HFFc6 (cell line): ENCODE measurements around the gene BMERB1. TPM values are rescaled to one million over a fixed set of nuclear protein-coding genes. Genes with fewer than 3 reads are reported as not detected.

Experiments used
- DNase-seq: peaks from one replicate; pipeline ENCODE4 v3.0.0-alpha.2; 2018
- H3K27ac Mint-ChIP-seq: 2 replicates; pipeline ENCODE4 v1.8.0; 2020; ENCODE audit warnings: mild to moderate bottlenecking, mixed read lengths
- H3K27me3 Mint-ChIP-seq: 2 replicates; pipeline ENCODE4 v1.8.0; 2021; ENCODE audit warnings: mild to moderate bottlenecking, moderate library complexity, mixed read lengths; ENCODE audit not compliant: insufficient read depth
- H3K36me3 Mint-ChIP-seq: 2 replicates; pipeline ENCODE4 v1.8.0; 2021; ENCODE audit warnings: low read depth, mixed read lengths
- H3K4me1 Mint-ChIP-seq: 2 replicates; pipeline ENCODE4 v1.8.0; 2020; ENCODE audit warnings: low read depth, mixed read lengths
- H3K4me3 Mint-ChIP-seq: 2 replicates; pipeline ENCODE4 v1.8.0; 2020; ENCODE audit warnings: mild to moderate bottlenecking, moderate library complexity, mixed read lengths
- H3K9me3 Mint-ChIP-seq: 2 replicates; pipeline ENCODE4 v1.8.0; 2020; ENCODE audit warnings: mild to moderate bottlenecking, mixed read lengths
- CTCF ChIP-seq: fragments of 200-600 bp; sonication (generic); IDR thresholded peaks from 2 replicates; pipeline ENCODE4 v1.5.0; 2021; ENCODE audit warnings: antibody characterized with exemption, mild to moderate bottlenecking
- total RNA-seq, 6 experiments: library from RNA; stranded (reverse); fragmentation: NEBNext Ultra II Directional; extraction: Animal tissue kit (Norgen Biotek cat#: 25700); gene quantifications; 2 replicates in 1 of 6; 3 replicates in 5 of 6; pipeline ENCODE4 v1.2.3, GENCODE V29; 2021

The BMERB1 gene
- total RNA-seq, 6 experiments from 2014 or later = 24.3 to 35.1 (median 29.9) TPM

GRCh38 chr16:15587152-15587825 lies 152.9 kb downstream of the BMERB1 start:
- H3K9me3 Mint-ChIP-seq = peaks cover 29% of the 10 kb centered on the region
- no peak for DNase-seq
- peaks cover 70% of the 10 kb centered on the region for H3K36me3 Mint-ChIP-seq
- no peak for TF ChIP-seq CTCF
- H3K27me3 Mint-ChIP-seq = peaks cover 8% of the 10 kb centered on the region
- H3K27ac Mint-ChIP-seq = no peak overlapping the region
- H3K4me3 Mint-ChIP-seq = no peak overlapping the region
- peaks cover 14% of the 10 kb centered on the region for H3K4me1 Mint-ChIP-seq

GRCh38 chr16:15592324-15592723 lies 157.9 kb downstream of the BMERB1 start:
- no peak overlapping the region for H3K4me3 Mint-ChIP-seq
- no peak overlapping the region for H3K27ac Mint-ChIP-seq
- H3K27me3 Mint-ChIP-seq = peaks cover 6% of the 10 kb centered on the region
- peaks cover 22% of the 10 kb centered on the region for H3K4me1 Mint-ChIP-seq
- peaks cover 8% of the 10 kb centered on the region for H3K9me3 Mint-ChIP-seq
- peaks cover 49% of the 10 kb centered on the region for H3K36me3 Mint-ChIP-seq
- no peak for TF ChIP-seq CTCF
- no peak for DNase-seq

GRCh38 chr16:15593235-15593634 lies 158.8 kb downstream of the BMERB1 start:
- H3K4me1 Mint-ChIP-seq = peaks cover 22% of the 10 kb centered on the region
- no peak overlapping the region for H3K27ac Mint-ChIP-seq

GRCh38 chr16:15594711-15595320 lies 160.4 kb downstream of the BMERB1 start:
- no peak for TF ChIP-seq CTCF
- peaks cover 27% of the 10 kb centered on the region for H3K4me1 Mint-ChIP-seq
- H3K4me3 Mint-ChIP-seq = no peak overlapping the region
- H3K9me3 Mint-ChIP-seq = no peaks in the 10 kb centered on the region
- no peak for DNase-seq
- H3K27me3 Mint-ChIP-seq = peaks cover 8% of the 10 kb centered on the region
- peaks cover 37% of the 10 kb centered on the region for H3K36me3 Mint-ChIP-seq
- H3K27ac Mint-ChIP-seq = no peak overlapping the region

More at GRCh38 chr16:15593235-15593634, 158.8 kb downstream of the BMERB1 start:
- Mint-ChIP-seq H3K36me3 (peaks cover 40% of the 10 kb centered on the region), H3K4me3 (no peak overlapping the region), H3K9me3 (peaks cover 2% of the 10 kb centered on the region; the same call in 1 of the 2 replicates), H3K27me3 (peaks cover 9% of the 10 kb centered on the region)
- no peak for TF ChIP-seq CTCF
- DNase-seq = no peak

GRCh38 chr16:15597135-15597534 lies 162.7 kb downstream of the BMERB1 start:
- H3K27me3 Mint-ChIP-seq = peaks cover 8% of the 10 kb centered on the region
- no peak overlapping the region for H3K27ac Mint-ChIP-seq
- TF ChIP-seq CTCF = no peak
- no peak overlapping the region for H3K4me3 Mint-ChIP-seq
- no peak for DNase-seq
- H3K36me3 Mint-ChIP-seq = peaks cover 54% of the 10 kb centered on the region
- H3K9me3 Mint-ChIP-seq = no peaks in the 10 kb centered on the region
- H3K4me1 Mint-ChIP-seq = peaks cover 24% of the 10 kb centered on the region
